ENCODE data around the gene DNM3.

DNA sequence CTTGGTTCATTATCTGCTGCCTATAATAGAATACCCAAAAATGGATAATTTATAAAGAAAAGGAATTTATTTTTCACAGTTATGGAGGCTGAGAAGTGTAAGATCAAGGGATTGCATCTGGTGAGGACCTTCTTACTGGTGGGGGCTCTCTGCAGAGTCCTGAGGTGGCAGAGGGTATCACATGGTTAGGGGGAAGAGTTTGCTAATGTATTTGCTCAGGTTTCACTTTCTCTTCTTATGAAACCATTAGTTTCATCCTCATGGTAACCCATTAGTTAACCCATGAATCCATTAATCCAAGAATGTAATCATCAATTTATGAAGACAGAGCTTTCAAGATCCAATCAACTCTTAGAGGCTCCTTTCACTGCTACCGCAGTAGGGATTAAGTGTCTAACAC, 120.6 kb downstream of the DNM3 start:
- TF ChIP-seq EZH2phosphoT487 (IDR thresholded peaks at IDR 0.05; ENCODE audit: unreplicated experiment) (no peak), POLR2AphosphoS5 (IDR thresholded peaks at IDR 0.05; ENCODE audit: low read depth) (no peak), EZH2 (IDR thresholded peaks at IDR 0.05; ENCODE audit: low read depth, unreplicated experiment) (no peak)
- TF ChIP-seq, protein P1, sequence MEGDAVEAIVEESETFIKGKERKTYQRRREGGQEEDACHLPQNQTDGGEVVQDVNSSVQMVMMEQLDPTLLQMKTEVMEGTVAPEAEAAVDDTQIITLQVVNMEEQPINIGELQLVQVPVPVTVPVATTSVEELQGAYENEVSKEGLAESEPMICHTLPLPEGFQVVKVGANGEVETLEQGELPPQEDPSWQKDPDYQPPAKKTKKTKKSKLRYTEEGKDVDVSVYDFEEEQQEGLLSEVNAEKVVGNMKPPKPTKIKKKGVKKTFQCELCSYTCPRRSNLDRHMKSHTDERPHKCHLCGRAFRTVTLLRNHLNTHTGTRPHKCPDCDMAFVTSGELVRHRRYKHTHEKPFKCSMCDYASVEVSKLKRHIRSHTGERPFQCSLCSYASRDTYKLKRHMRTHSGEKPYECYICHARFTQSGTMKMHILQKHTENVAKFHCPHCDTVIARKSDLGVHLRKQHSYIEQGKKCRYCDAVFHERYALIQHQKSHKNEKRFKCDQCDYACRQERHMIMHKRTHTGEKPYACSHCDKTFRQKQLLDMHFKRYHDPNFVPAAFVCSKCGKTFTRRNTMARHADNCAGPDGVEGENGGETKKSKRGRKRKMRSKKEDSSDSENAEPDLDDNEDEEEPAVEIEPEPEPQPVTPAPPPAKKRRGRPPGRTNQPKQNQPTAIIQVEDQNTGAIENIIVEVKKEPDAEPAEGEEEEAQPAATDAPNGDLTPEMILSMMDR (conservative IDR thresholded peaks at IDR 0.05; ENCODE audit: low read depth in 2 of 2), result no peak
